H1 (cell line): Measurements from ENCODE around the gene PGM2L1. TPM values are rescaled to one million over a fixed set of nuclear protein-coding genes. Genes with fewer than 3 reads are reported as not detected.

Experiments
- ASH2L ChIP-seq: fragments of 200-600, 300-600 bp; sonication (generic); IDR thresholded peaks from one replicate; pipeline ENCODE4 v1.7.1; 2017; ENCODE audit warnings: low read length
- CBX5 ChIP-seq: fragments of 300-800, 300-1000 bp; sonication (generic); IDR thresholded peaks from 2 replicates; pipeline ENCODE4 v1.7.1; 2016; ENCODE audit warnings: antibody characterized with exemption, low read length, low read depth
- CHD1 ChIP-seq: IDR thresholded peaks from 2 replicates; pipeline ENCODE4 v1.6.1; 2012; ENCODE audit warnings: low read depth, low read length, improper control_type of control experiment
- HDAC2 ChIP-seq, 2 experiments: fragments of 300-600 bp in 1 of 2; sonication (generic) in 1 of 2; IDR thresholded peaks; 2 replicates each; pipeline ENCODE4 v1.6.1; 2011 to 2012; ENCODE audit warnings: low read depth in 2 of 2, low read length in 2 of 2, mild to moderate bottlenecking in 2 of 2, moderate library complexity in 2 of 2, borderline replicate concordance in 1 of 2, inconsistent platforms in 1 of 2
- KDM1A ChIP-seq: fragments of 200-600, 300-600 bp; sonication (generic); IDR thresholded peaks from 2 replicates; pipeline ENCODE4 v1.7.1; 2016; ENCODE audit warnings: mild to moderate bottlenecking, low read length, borderline replicate concordance
- SIRT6 ChIP-seq: IDR thresholded peaks from one replicate; pipeline ENCODE4 v1.7.1; 2012; ENCODE audit warnings: low read length, inconsistent platforms
- SRF ChIP-seq: IDR thresholded peaks from 2 replicates; pipeline ENCODE4 v1.6.1; 2011; ENCODE audit warnings: mild to moderate bottlenecking, low read depth, low read length, moderate library complexity
- SUZ12 ChIP-seq: fragments of 200-600 bp; sonication (generic); IDR thresholded peaks from 2 replicates; pipeline ENCODE4 v1.6.1; 2012; ENCODE audit warnings: mild to moderate bottlenecking, inconsistent platforms, low read length, moderate library complexity, mixed read lengths
- polyA plus RNA-seq, 7 experiments: library from polyadenylated mRNA; depleted of rRNA in 3 of 7; stranded (reverse) in 5 of 7; unstranded in 2 of 7; fragments of >200 nt in 5 of 7; fragments of 200-250 nt in 2 of 7; gene quantifications; 1 replicate in 5 of 7; 2 replicates in 1 of 7; 4 replicates in 1 of 7; pipeline versions ENCODE4 v1.2.1 to v1.2.3, GENCODE V29; 2011 to 2013; ENCODE audit warnings: missing spikeins in 2 of 7, mixed read lengths in 2 of 7
- total RNA-seq: library from RNA; stranded (reverse); fragmentation: NEBNext Ultra II Directional; extraction: Animal tissue kit (Norgen Biotek cat#: 25700); gene quantifications from 2 replicates; pipeline ENCODE4 v1.2.1, GENCODE V29; 2021

Gene PGM2L1
- total and polyA plus RNA-seq, 2 of the 8 experiments (the other 6 are each of a cell fraction or from before 2014, with no cell fraction given) = 5.0 to 42.7 TPM

GRCh38 chr11:74391193-74391592 lies 7.0 kb downstream of the PGM2L1 start (continued):
- TF ChIP-seq CHD1 = no peak
- TF ChIP-seq HDAC2 (IDR thresholded peaks at IDR 0.05; ENCODE audit: borderline replicate concordance in 1 of 2, low read depth in 2 of 2, low read length in 2 of 2) = no peak
- TF ChIP-seq CBX5 = no peak
- TF ChIP-seq SUZ12 = no peak
- TF ChIP-seq SRF = no peak
- no peak for TF ChIP-seq ASH2L
- TF ChIP-seq KDM1A = no peak
- no peak for TF ChIP-seq SIRT6
